ENCODE measurements around the gene FOXO3.

Gene FOXO3

GRCh38 chr6:108689272-108690161 is 128.8 kb downstream of the FOXO3 start:
- DNase-seq = peak; percentile 45

- no peak for DNase-seq
Observed at GRCh38 chr6:108690326-108691049, 129.8 kb downstream of the FOXO3 start.

GRCh38 chr6:108693430-108694154 is 132.9 kb downstream of the FOXO3 start:
- no peak for DNase-seq

GRCh38 chr6:108694816-108695215 is 134.1 kb downstream of the FOXO3 start:
- no peak for DNase-seq

GRCh38 chr6:108697561-108698161 is 136.9 kb downstream of the FOXO3 start:
- DNase-seq = no peak

GRCh38 chr6:108698593-108699289 is 138.0 kb downstream of the FOXO3 start:
- DNase-seq = no peak

- no peak for DNase-seq
Observed at GRCh38 chr6:108699290-108700041, 138.7 kb downstream of the FOXO3 start.

- DNase-seq = no peak
Observed at GRCh38 chr6:108702106-108702851, 141.6 kb downstream of the FOXO3 start.

GRCh38 chr6:108706649-108707048 is 145.9 kb downstream of the FOXO3 start:
- no peak for DNase-seq

- no peak for DNase-seq
Observed at GRCh38 chr6:108707328-108707976, 146.7 kb downstream of the FOXO3 start.

- no peak for DNase-seq
Observed at GRCh38 chr6:108710030-108710429, 149.3 kb downstream of the FOXO3 start.

- DNase-seq = no peak
Observed at GRCh38 chr6:108710551-108710950, 149.8 kb downstream of the FOXO3 start.

- DNase-seq = no peak
Observed at GRCh38 chr6:108711071-108711470, 150.4 kb downstream of the FOXO3 start.

- DNase-seq = no peak
Observed at GRCh38 chr6:108711826-108712225, 151.1 kb downstream of the FOXO3 start.

- DNase-seq = no peak
Observed at GRCh38 chr6:108712946-108713345, 152.2 kb downstream of the FOXO3 start.

GRCh38 chr6:108714101-108714765 is 153.5 kb downstream of the FOXO3 start:
- no peak for DNase-seq

- no peak for DNase-seq
Observed at GRCh38 chr6:108714766-108715414, 154.2 kb downstream of the FOXO3 start.

GRCh38 chr6:108715832-108716231 is 155.1 kb downstream of the FOXO3 start:
- no peak for DNase-seq
